Prostate gland (tissue), 2 donors: ENCODE results near the gene IPO5.

Experiments used
- POLR2A ChIP-seq: fragments of 450-650 bp; IDR thresholded peaks from one replicate; pipeline ENCODE4 v1.6.1; 2016; ENCODE audit warnings: antibody characterized with exemption, mild to moderate bottlenecking
- TF ChIP-seq, protein P1 (sequence below), 4 experiments: fragments of 200-600 bp in 2 of 4; fragments of 450-650 bp in 2 of 4; sonication (generic) in 2 of 4; IDR thresholded peaks; 1 replicate in 3 of 4; 2 replicates in 1 of 4; pipeline ENCODE4 v1.5.1; 2016 to 2019; ENCODE audit warnings: antibody characterized with exemption in 4 of 4, mild to moderate bottlenecking in 2 of 4, moderate library complexity in 2 of 4

DNA sequence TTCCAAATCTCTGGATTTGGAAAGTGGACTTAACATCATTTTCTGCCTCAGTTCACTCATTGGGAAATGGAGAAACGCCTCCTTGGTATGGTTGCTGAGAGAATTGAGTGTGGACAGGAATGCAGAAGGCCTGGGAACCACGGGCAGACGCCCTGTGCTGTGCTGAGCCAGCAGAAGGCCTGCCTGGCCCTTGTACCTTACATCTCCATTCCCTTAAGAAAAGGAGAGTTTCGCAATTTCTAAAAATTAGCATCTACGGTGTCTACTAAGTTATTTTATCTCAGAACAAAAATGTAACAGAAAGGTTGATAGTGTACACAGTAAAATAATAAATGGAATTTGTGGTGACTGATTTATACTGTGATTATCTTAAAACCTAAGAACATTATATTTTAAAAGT, 78.7 kb downstream of the IPO5 start:
- TF ChIP-seq POLR2A = no peak
- TF ChIP-seq, protein P1, sequence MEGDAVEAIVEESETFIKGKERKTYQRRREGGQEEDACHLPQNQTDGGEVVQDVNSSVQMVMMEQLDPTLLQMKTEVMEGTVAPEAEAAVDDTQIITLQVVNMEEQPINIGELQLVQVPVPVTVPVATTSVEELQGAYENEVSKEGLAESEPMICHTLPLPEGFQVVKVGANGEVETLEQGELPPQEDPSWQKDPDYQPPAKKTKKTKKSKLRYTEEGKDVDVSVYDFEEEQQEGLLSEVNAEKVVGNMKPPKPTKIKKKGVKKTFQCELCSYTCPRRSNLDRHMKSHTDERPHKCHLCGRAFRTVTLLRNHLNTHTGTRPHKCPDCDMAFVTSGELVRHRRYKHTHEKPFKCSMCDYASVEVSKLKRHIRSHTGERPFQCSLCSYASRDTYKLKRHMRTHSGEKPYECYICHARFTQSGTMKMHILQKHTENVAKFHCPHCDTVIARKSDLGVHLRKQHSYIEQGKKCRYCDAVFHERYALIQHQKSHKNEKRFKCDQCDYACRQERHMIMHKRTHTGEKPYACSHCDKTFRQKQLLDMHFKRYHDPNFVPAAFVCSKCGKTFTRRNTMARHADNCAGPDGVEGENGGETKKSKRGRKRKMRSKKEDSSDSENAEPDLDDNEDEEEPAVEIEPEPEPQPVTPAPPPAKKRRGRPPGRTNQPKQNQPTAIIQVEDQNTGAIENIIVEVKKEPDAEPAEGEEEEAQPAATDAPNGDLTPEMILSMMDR (IDR thresholded peaks at IDR 0.05) = no peak
